NB4 (cell line): ENCODE measurements around the gene MMADHC.

Experiments
- CTCF ChIP-seq: IDR thresholded peaks from one replicate; pipeline ENCODE4 v1.5.1; 2012; ENCODE audit warnings: low read depth, low read length
- POLR2A ChIP-seq: IDR thresholded peaks from 2 replicates; pipeline ENCODE4 v1.6.1; 2011; ENCODE audit warnings: mild to moderate bottlenecking; ENCODE audit not compliant: insufficient read length; ENCODE audit errors: extremely low read depth

DNA sequence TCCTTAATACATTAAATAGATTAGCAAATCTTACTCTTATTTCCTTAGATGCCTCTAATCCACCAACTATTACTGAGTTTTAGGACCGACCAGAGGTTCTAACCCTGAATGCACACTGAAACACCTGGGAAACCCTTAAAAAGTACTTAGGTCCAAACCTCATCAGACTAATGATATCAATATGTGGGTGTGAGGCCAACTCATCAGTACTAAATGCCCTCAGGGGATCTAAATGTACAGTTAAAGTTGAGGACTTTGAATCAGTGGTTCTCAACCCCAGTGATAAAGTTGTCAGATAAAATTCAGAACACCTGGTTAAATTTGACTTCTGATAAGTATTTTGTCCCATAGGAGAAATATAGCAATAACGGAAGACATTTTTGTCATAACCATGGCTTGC, 20.9 kb downstream of the MMADHC start:
- no peak for TF ChIP-seq CTCF
- TF ChIP-seq POLR2A, result no peak
